Activated T-helper 2 cell treated with anti-CD3 and anti-CD28 coated beads, Interferon-gamma antibody, Interleukin-2, Interleukin-4, amounts not matched to agents 10 μg/mL and 5 μg/mL and 100 μg/mL, durations not matched to agents 14 hours and 24 hours and 36 hours (primary cell): ENCODE results near the gene GLCE. TPM values are rescaled to one million over a fixed set of nuclear protein-coding genes. Genes with fewer than 3 reads are reported as not detected.

ENCODE experiments used
- DNase-seq: peaks from one replicate; pipeline ENCODE4 v3.0.0; 2021; ENCODE audit warnings: low spot score
- H3K27ac Mint-ChIP-seq: one replicate; pipeline ENCODE4 v1.8.0; 2021; ENCODE audit warnings: mixed read lengths
- H3K27me3 Mint-ChIP-seq: one replicate; pipeline ENCODE4 v1.8.0; 2021; ENCODE audit warnings: low read depth, mixed read lengths
- H3K36me3 Mint-ChIP-seq: one replicate; pipeline ENCODE4 v1.8.0; 2021; ENCODE audit warnings: low read depth, mixed read lengths
- H3K4me1 Mint-ChIP-seq: one replicate; pipeline ENCODE4 v1.8.0; 2021; ENCODE audit warnings: low read depth, mixed read lengths
- H3K4me3 Mint-ChIP-seq: one replicate; pipeline ENCODE4 v1.8.0; 2021; ENCODE audit warnings: low read depth, mild to moderate bottlenecking, moderate library complexity, mixed read lengths
- H3K9me3 Mint-ChIP-seq: one replicate; pipeline ENCODE4 v1.8.0; 2021; ENCODE audit warnings: mixed read lengths
- intact Hi-C: fragments of 100-400 bp; cut with micrococcal nuclease; formaldehyde crosslinking; loops from one replicate; pipeline ENCODE4 v1.15.1; 2023
- total RNA-seq: library from RNA; stranded (reverse); gene quantifications from 2 replicates; pipeline ENCODE4 v1.2.3, GENCODE V29; 2022

Gene GLCE
- total RNA-seq, 1 donor from 2014 or later = 2.5 TPM

- H3K27ac Mint-ChIP-seq = no peak overlapping the region
Measured at GRCh38 chr15:69305204-69305931, 144.9 kb downstream of the GLCE start.

DNA sequence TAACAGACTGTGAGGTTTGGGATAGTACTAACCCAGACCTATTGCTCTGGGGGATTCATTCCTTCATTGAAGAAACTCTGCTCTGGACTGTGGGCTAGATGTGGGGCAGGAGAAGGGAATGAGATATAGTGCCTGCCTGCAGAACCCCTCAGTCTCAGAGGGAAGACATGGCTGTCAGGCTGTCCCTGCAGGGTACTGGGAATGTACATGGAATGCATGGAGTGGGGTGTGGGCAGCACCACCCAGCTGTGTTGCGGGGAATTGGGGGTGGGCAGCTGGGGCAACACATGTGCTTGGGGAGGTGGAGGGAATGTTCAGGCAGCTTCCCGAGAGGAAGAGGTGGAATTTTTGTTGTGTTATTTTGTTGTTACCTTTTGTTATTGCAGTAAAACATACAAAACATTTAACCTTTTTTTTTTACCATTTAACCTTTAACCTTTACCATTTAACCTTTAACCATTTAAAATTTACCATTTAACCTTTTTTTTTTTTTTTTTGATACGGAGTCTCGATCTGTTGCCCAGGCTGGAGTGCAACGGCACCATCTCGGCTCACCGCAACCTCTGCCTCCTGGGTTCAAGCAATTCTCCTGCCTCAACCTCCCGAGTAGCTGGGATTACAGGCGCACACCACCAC, 145.6 kb downstream of the GLCE start:
- Mint-ChIP-seq H3K4me1 (no peaks in the 10 kb centered on the region), H3K27ac (no peak overlapping the region), H3K9me3 (no peaks in the 10 kb centered on the region), H3K27me3 (peaks cover 23% of the 10 kb centered on the region), H3K36me3 (no peaks in the 10 kb centered on the region), H3K4me3 (no peak overlapping the region)
- DNase-seq = no peak
- intact Hi-C loops = no loop called here

More at GRCh38 chr15:69305204-69305931, 144.9 kb downstream of the GLCE start:
- DNase-seq = no peak
- no peaks in the 10 kb centered on the region for H3K9me3 Mint-ChIP-seq
- H3K36me3 Mint-ChIP-seq = no peaks in the 10 kb centered on the region
- intact Hi-C loops = no loop called here
- H3K4me1 Mint-ChIP-seq = no peaks in the 10 kb centered on the region
- no peak overlapping the region for H3K4me3 Mint-ChIP-seq
- H3K27me3 Mint-ChIP-seq = peaks cover 27% of the 10 kb centered on the region

DNA sequence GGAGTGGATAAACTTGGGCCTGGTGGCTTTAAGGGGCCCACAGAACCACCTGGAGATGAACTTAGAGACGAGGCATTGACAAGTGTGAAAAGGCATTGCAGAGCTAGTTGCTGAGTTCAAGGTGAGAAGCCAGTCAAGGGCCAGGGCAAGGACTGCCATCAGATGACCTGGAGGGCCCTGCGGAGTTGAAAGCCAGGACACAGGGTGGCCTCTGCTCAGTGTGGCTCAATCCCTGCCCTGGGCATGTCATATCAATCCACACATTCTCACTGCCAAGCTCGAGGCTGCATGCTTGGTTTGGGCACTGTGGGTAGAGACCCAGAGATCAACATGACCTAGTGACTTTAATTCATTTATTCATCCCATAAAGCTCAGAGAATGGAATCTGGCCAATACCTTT, 147.5 kb downstream of the GLCE start:
- Mint-ChIP-seq H3K36me3 (no peaks in the 10 kb centered on the region), H3K9me3 (no peaks in the 10 kb centered on the region), H3K27ac (no peak overlapping the region), H3K4me3 (no peak overlapping the region), H3K4me1 (no peaks in the 10 kb centered on the region), H3K27me3 (peaks cover 16% of the 10 kb centered on the region)
- DNase-seq = no peak
- intact Hi-C loops = no loop called here

GRCh38 chr15:69308949-69309348, 148.5 kb downstream of the GLCE start:
- Mint-ChIP-seq H3K36me3 (no peaks in the 10 kb centered on the region), H3K27ac (no peak overlapping the region), H3K4me1 (no peaks in the 10 kb centered on the region), H3K27me3 (peaks cover 16% of the 10 kb centered on the region), H3K9me3 (no peaks in the 10 kb centered on the region), H3K4me3 (no peak overlapping the region)
- no peak for DNase-seq
- intact Hi-C loops = no loop called here

GRCh38 chr15:69311319-69311721, 150.9 kb downstream of the GLCE start:
- H3K4me1 Mint-ChIP-seq = no peaks in the 10 kb centered on the region
- H3K4me3 Mint-ChIP-seq = no peak overlapping the region
- intact Hi-C loops = no loop called here
- no peak for DNase-seq
- no peaks in the 10 kb centered on the region for H3K9me3 Mint-ChIP-seq
- H3K27me3 Mint-ChIP-seq = peaks cover 19% of the 10 kb centered on the region
- H3K36me3 Mint-ChIP-seq = no peaks in the 10 kb centered on the region
- no peak overlapping the region for H3K27ac Mint-ChIP-seq

- DNase-seq = no peak
- Mint-ChIP-seq H3K27ac (no peak overlapping the region), H3K4me3 (no peak overlapping the region), H3K36me3 (no peaks in the 10 kb centered on the region), H3K4me1 (no peaks in the 10 kb centered on the region), H3K27me3 (peaks cover 29% of the 10 kb centered on the region), H3K9me3 (no peaks in the 10 kb centered on the region)
- intact Hi-C loops = no loop called here
Measured at GRCh38 chr15:69313432-69314000, 153.1 kb downstream of the GLCE start.

- no peak overlapping the region for H3K4me3 Mint-ChIP-seq
- intact Hi-C loops = no loop called here
- no peaks in the 10 kb centered on the region for H3K36me3 Mint-ChIP-seq
- no peak for DNase-seq
- peaks cover 25% of the 10 kb centered on the region for H3K27me3 Mint-ChIP-seq
- no peaks in the 10 kb centered on the region for H3K4me1 Mint-ChIP-seq
- no peaks in the 10 kb centered on the region for H3K9me3 Mint-ChIP-seq
- no peak overlapping the region for H3K27ac Mint-ChIP-seq
Measured at GRCh38 chr15:69314131-69314530, 153.7 kb downstream of the GLCE start.

- DNase-seq = no peak
- Mint-ChIP-seq H3K36me3 (no peaks in the 10 kb centered on the region), H3K27me3 (peaks cover 25% of the 10 kb centered on the region), H3K27ac (no peak overlapping the region), H3K9me3 (no peaks in the 10 kb centered on the region), H3K4me3 (no peak overlapping the region), H3K4me1 (peaks cover 3% of the 10 kb centered on the region)
- intact Hi-C loops = no loop called here
Measured at GRCh38 chr15:69314736-69315135, 154.3 kb downstream of the GLCE start.

- Mint-ChIP-seq H3K4me3 (no peak overlapping the region), H3K36me3 (no peaks in the 10 kb centered on the region), H3K27me3 (peaks cover 25% of the 10 kb centered on the region), H3K27ac (no peak overlapping the region), H3K4me1 (peaks cover 8% of the 10 kb centered on the region), H3K9me3 (no peaks in the 10 kb centered on the region)
- intact Hi-C loops = no loop called here
- no peak for DNase-seq
Measured at GRCh38 chr15:69315402-69316110, 155.1 kb downstream of the GLCE start.

- intact Hi-C loops = no loop called here
- H3K4me1 Mint-ChIP-seq = peaks cover 15% of the 10 kb centered on the region
- H3K27ac Mint-ChIP-seq = no peak overlapping the region
- H3K9me3 Mint-ChIP-seq = no peaks in the 10 kb centered on the region
- DNase-seq = no peak
- no peaks in the 10 kb centered on the region for H3K36me3 Mint-ChIP-seq
- no peak overlapping the region for H3K4me3 Mint-ChIP-seq
- H3K27me3 Mint-ChIP-seq = peaks cover 22% of the 10 kb centered on the region
Measured at GRCh38 chr15:69316291-69316690, 155.9 kb downstream of the GLCE start.

GRCh38 chr15:69317392-69317841, 157.0 kb downstream of the GLCE start:
- H3K9me3 Mint-ChIP-seq = no peaks in the 10 kb centered on the region
- H3K4me3 Mint-ChIP-seq = no peak overlapping the region
- H3K36me3 Mint-ChIP-seq = no peaks in the 10 kb centered on the region
- peaks cover 18% of the 10 kb centered on the region for H3K27me3 Mint-ChIP-seq
- peaks cover 21% of the 10 kb centered on the region for H3K4me1 Mint-ChIP-seq
- intact Hi-C loops = no loop called here
- H3K27ac Mint-ChIP-seq = no peak overlapping the region
- no peak for DNase-seq

DNA sequence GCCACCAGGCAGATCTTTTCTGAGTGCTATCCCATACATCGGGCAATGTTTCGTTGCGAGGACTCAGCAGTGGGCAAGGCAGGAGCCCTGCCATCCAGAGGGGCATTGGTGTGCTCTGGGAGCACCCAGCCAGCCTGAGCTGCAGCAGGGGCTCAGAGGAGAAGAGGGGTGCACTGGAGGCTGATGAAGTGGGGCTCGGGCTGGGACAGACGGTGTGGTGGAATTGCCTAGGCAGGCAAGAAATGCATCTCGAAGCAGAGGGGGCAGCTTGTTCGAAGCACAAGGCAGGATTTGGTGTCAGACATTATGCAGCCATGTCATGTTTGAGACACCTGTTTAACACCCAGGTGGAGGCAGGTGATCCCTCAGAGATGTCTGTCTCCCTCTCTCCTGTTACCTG, 157.6 kb downstream of the GLCE start:
- Mint-ChIP-seq H3K27me3 (peaks cover 24% of the 10 kb centered on the region), H3K4me3 (no peak overlapping the region), H3K36me3 (no peaks in the 10 kb centered on the region), H3K4me1 (peaks cover 21% of the 10 kb centered on the region), H3K27ac (no peak overlapping the region), H3K9me3 (no peaks in the 10 kb centered on the region)
- intact Hi-C loops = no loop called here
- no peak for DNase-seq
